Mesenchymal stem cell (in vitro differentiated cells and primary cell): Measurements from ENCODE around the gene C19orf85.

Experiments used
- DNase-seq: peaks from one replicate; pipeline ENCODE4 v3.0.0-alpha.2; 2013
- H2AFZ ChIP-seq: one replicate; pipeline ENCODE4 v1.6.1; 2013; ENCODE audit warnings: low read depth, mild to moderate bottlenecking, control low read depth, inconsistent platforms, low read length, moderate library complexity
- H2AK5ac ChIP-seq: 2 replicates; pipeline ENCODE4 v1.6.1; 2013; ENCODE audit warnings: low read length, moderate library complexity, mild to moderate bottlenecking, inconsistent platforms; ENCODE audit not compliant: severe bottlenecking
- H2BK120ac ChIP-seq: one replicate; pipeline ENCODE4 v1.6.1; 2013; ENCODE audit warnings: low read depth, mild to moderate bottlenecking, inconsistent platforms, low read length, moderate library complexity
- H2BK12ac ChIP-seq, 2 experiments: one replicate each; pipeline ENCODE4 v1.6.1; 2013; ENCODE audit warnings: inconsistent platforms in 2 of 2, low read length in 2 of 2, mild to moderate bottlenecking in 2 of 2, moderate library complexity in 2 of 2, control low read depth in 1 of 2
- H2BK15ac ChIP-seq: one replicate; pipeline ENCODE4 v1.6.1; 2013; ENCODE audit warnings: mild to moderate bottlenecking, low read depth, inconsistent platforms; ENCODE audit not compliant: poor library complexity, severe bottlenecking
- H2BK5ac ChIP-seq: 2 replicates; pipeline ENCODE4 v1.6.1; 2013; ENCODE audit warnings: low read depth, mild to moderate bottlenecking, low read length, control low read depth, inconsistent platforms; ENCODE audit not compliant: poor library complexity, severe bottlenecking
- H3K14ac ChIP-seq, 2 experiments: one replicate each; pipeline ENCODE4 v1.6.1; 2013; ENCODE audit warnings: inconsistent platforms in 2 of 2, low read length in 2 of 2, control low read depth in 1 of 2, mild to moderate bottlenecking in 1 of 2, moderate library complexity in 1 of 2
- H3K18ac ChIP-seq, 2 experiments: one replicate each; pipeline ENCODE4 v1.6.1; 2013; ENCODE audit warnings: inconsistent platforms in 2 of 2, low read length in 2 of 2, control low read depth in 1 of 2, low read depth in 1 of 2, mild to moderate bottlenecking in 1 of 2
- H3K23ac ChIP-seq, 2 experiments: one replicate each; pipeline ENCODE4 v1.6.1; 2013; ENCODE audit warnings: inconsistent platforms in 2 of 2, low read length in 2 of 2, mild to moderate bottlenecking in 2 of 2, moderate library complexity in 2 of 2, control low read depth in 1 of 2
- H3K27ac ChIP-seq: 2 replicates; pipeline ENCODE4 v1.5.1; 2013; ENCODE audit warnings: mild to moderate bottlenecking, moderate library complexity, low read length, control low read depth, inconsistent platforms; ENCODE audit not compliant: poor library complexity, severe bottlenecking
- H3K27me3 ChIP-seq, 2 experiments: 2 replicates each; pipeline versions ENCODE4 v1.6.1 to v1.7.0; 2013; ENCODE audit warnings: low read length in 2 of 2, mild to moderate bottlenecking in 2 of 2, moderate library complexity in 2 of 2, control low read depth in 1 of 2, inconsistent platforms in 1 of 2; ENCODE audit not compliant: control insufficient read depth in 1 of 2, insufficient read depth in 1 of 2
- H3K36me3 ChIP-seq, 2 experiments: 2 replicates each; pipeline versions ENCODE4 v1.6.1 to v1.7.0; 2013; ENCODE audit warnings: low read length in 2 of 2, control low read depth in 1 of 2, inconsistent platforms in 1 of 2, low read depth in 1 of 2, mild to moderate bottlenecking in 1 of 2; ENCODE audit not compliant: insufficient read depth in 2 of 2, control insufficient read depth in 1 of 2
- H3K4ac ChIP-seq, 2 experiments: one replicate each; pipeline ENCODE4 v1.6.1; 2013; ENCODE audit warnings: inconsistent platforms in 2 of 2, low read length in 2 of 2, mild to moderate bottlenecking in 2 of 2, moderate library complexity in 2 of 2, control low read depth in 1 of 2, low read depth in 1 of 2
- H3K4me1 ChIP-seq: 2 replicates; pipeline ENCODE4 v1.6.1; 2013; ENCODE audit warnings: low read depth, low read length, control low read depth; ENCODE audit not compliant: control insufficient read depth, insufficient read depth
- H3K4me2 ChIP-seq: 2 replicates; pipeline ENCODE4 v1.6.1; 2013; ENCODE audit warnings: low read length, mild to moderate bottlenecking, inconsistent platforms; ENCODE audit not compliant: poor library complexity, severe bottlenecking
- H3K4me3 ChIP-seq, 2 experiments: 2 replicates each; pipeline versions ENCODE4 v1.5.1 to v1.7.0; 2013; ENCODE audit warnings: low read length in 2 of 2, mild to moderate bottlenecking in 2 of 2, control low read depth in 1 of 2, low read depth in 1 of 2; ENCODE audit not compliant: insufficient read depth in 1 of 2
- H3K79me1 ChIP-seq: replicated peaks from 2 replicates; pipeline ENCODE4 v1.6.1; 2013; ENCODE audit warnings: mild to moderate bottlenecking, control low read depth, low read length, inconsistent platforms; ENCODE audit not compliant: poor library complexity, severe bottlenecking
- H3K9ac ChIP-seq: 2 replicates; pipeline ENCODE4 v1.7.0; 2013; ENCODE audit warnings: mild to moderate bottlenecking, low read length, moderate library complexity
- H3K9me3 ChIP-seq: 2 replicates; pipeline ENCODE4 v1.7.0; 2013; ENCODE audit warnings: mild to moderate bottlenecking, low read length; ENCODE audit not compliant: control insufficient read depth
- H4K8ac ChIP-seq: one replicate; pipeline ENCODE4 v1.6.1; 2013; ENCODE audit warnings: inconsistent platforms, mild to moderate bottlenecking, low read length, moderate library complexity
- H4K91ac ChIP-seq: one replicate; pipeline ENCODE4 v1.6.1; 2013; ENCODE audit warnings: mild to moderate bottlenecking, low read length, inconsistent platforms
- WGBS: methylation state at CpG from one replicate; pipeline ENCODE4 v1.1.7; 2013; ENCODE audit warnings: mixed read lengths; 5-methylcytosine and 5-hydroxymethylcytosine counted together

C19orf85 gene

DNA sequence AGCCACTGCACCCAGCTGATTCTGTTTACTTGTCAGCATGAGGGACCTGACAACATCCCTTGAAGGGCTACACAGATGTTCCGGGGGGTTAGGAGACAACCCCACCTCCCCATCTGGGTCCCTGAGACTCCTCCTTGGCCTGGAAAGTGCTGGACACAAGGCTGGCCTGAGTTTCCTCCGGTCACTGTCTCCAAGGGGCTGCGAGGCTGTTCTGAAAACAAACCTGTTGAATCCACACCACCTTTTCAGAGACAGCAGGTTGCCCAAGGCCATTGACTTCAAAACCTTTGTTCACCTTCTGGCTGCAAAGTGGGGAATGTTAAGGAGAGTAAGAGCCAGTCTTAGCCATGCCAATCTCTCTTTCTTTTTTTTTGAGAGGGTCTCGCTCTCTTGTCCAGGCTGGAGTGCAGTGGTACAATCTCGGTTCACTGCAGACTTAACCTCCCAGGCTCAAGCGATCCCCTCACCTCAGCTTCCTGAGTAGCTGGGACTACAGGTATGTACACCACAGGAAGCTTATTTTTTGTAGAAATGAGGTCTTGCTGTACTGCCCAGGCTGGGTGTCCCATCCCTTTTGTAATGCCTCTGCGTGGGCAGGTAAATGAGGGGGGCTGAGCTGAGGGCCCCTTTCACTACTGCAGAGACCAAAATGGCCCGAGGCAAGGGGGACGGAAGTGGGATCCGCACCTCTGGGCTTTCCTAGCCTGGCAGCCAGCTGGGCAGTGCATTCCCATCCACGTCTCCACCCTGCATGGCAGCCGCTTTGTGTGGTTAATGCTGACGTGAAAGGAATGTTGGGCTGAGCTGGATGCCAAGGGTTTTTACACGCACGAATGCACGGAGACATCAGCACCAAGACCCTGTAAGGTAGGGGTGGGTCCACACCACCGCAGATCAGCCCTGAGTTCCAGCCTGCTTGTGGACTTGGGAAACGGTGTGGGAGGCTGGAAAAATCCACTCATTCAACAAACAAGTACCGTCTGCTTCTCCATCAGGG is 10.0 kb upstream of the C19orf85 start:
- Histone ChIP-seq H3K18ac (no peak overlapping the region), H3K14ac (no peak overlapping the region), H2AFZ (no peak overlapping the region), H3K79me1 (peaks cover 10% of the 10 kb centered on the region), H3K4me3 (peak overlapping the region in 1 of 2 experiments; percentile 16), H3K4me1 (peaks cover 54% of the 10 kb centered on the region), H3K4me2 (peak overlapping the region; percentile 8), H2BK5ac (peak overlapping the region; percentile 97), H3K27me3 (no peaks in the 10 kb centered on the region), H3K9me3 (no peaks in the 10 kb centered on the region), H3K4ac (no peak overlapping the region), H2BK15ac (no peak overlapping the region), H4K91ac (peak overlapping the region; percentile 57), H2BK12ac (peak overlapping the region; percentile 15 to 61), H3K27ac (peak overlapping the region; percentile 96), H3K36me3 (peaks cover 0 to 10% of the 10 kb centered on the region in 2 experiments), H4K8ac (no peak overlapping the region), H3K9ac (peak overlapping the region; percentile 71), H2BK120ac (no peak overlapping the region), H2AK5ac (peak overlapping the region; percentile 100), H3K23ac (no peak overlapping the region)
- DNase-seq = no peak
- WGBS = 88% methylated on average over 19 of the region's 19 CpGs

DNA sequence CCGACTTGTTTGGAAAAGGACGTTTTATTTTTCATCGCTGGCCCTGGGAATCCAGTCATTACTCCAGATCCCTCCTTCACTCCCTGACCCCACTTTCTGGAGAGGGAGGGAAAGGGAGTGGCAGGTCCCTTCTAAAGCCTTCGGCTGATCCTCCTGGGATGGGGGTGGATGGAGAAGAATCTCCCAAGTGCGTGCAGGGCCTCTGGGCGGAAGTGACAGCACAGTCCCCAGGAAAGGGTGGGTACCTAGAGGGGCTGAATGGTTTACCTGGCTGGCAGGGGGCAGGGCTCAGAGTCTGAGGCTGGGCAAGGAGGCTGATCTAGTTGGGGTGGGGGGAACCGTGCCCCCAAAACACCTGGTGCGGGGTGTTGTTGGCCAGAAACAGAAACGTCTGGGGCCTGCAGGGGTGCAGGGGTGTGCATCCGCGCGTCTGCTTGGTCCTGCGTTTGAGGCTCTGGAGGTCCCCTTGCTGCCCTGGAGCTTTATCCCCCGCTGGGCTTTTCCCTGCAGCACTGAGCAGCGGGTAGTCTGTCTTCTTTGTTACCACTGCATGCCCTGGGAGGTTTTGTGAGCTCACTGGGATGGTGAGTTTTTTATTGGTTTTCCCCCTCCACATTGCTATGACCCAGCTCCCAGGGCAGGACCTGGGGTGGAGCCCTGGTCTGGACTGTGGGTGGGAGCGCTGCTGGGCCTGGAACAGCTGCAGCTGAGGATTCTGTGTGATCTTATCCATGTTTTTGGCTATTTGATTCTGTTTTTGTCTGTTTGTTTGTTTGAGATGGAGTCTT is 8.9 kb upstream of the C19orf85 start:
- Histone ChIP-seq H3K27me3 (no peaks in the 10 kb centered on the region), H2BK15ac (no peak overlapping the region), H3K18ac (no peak overlapping the region), H3K9me3 (no peaks in the 10 kb centered on the region), H2BK12ac (no peak overlapping the region), H3K79me1 (peaks cover 5% of the 10 kb centered on the region), H3K4me2 (peak overlapping the region; percentile 44), H2AK5ac (peak overlapping the region; percentile 98), H3K36me3 (peaks cover 0 to 5% of the 10 kb centered on the region in 2 experiments), H3K4ac (peak overlapping the region; percentile 17 to 19), H2BK120ac (no peak overlapping the region), H3K9ac (peak overlapping the region; percentile 71), H3K4me3 (peak overlapping the region in 1 of 2 experiments; percentile 44), H3K23ac (no peak overlapping the region), H2AFZ (no peak overlapping the region), H4K91ac (no peak overlapping the region), H3K27ac (peak overlapping the region; percentile 96), H3K4me1 (peaks cover 43% of the 10 kb centered on the region), H2BK5ac (peak overlapping the region; percentile 74), H3K14ac (no peak overlapping the region), H4K8ac (peak overlapping the region; percentile 14)
- no peak for DNase-seq
- 64% methylated on average over 13 of the region's 16 CpGs for WGBS

DNA sequence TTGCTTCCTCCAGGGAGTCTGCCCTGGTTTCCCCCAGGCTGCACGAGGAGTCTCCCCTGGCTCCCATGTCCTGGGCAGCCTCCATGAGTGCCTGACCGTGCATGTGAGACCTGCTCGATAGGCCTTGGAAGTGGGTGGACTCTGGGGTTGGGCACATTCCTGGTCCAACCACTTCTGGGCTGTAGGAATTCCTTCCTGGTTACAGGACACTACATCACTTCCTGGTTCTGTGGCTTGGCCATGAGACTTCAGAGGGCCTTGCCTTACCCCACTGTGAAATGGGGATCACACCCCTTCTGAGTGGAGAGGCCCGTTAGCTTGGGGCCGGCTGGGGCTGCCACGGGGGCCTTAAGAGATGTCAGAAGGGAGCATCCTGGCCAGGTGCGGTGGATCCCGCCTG is 7.9 kb upstream of the C19orf85 start:
- Histone ChIP-seq H3K9ac (peak overlapping the region; percentile 71), H2BK15ac (no peak overlapping the region)
- WGBS = 84% methylated on average over 8 of the region's 8 CpGs

DNA sequence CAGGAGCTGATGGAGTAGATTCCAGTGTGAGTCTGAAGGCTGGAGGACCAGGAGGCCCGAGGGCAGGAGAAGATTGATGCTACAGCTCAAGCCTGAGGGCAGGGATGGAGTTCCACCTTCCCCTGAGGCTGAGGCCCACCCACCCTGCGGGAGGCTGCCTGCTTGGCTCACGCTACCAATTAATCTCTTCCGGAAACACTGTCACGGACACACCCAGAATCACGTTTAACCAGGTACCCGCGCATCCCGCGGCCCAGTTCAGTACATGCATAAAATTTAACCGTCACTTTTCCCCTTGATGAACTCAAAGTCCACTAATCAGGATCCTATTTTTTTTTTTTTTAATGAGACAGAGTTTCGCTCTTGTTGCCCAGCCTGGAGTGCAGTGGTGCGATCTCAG is 6.7 kb upstream of the C19orf85 start:
- H2BK12ac ChIP-seq = no peak overlapping the region
- peaks cover 44% of the 10 kb centered on the region for H3K4me1 ChIP-seq
- no peak overlapping the region for H2AFZ ChIP-seq
- WGBS = 97% methylated on average over 13 of the region's 13 CpGs
- no peak overlapping the region for H3K14ac ChIP-seq
- no peak overlapping the region for H3K4me3 ChIP-seq
- no peak for DNase-seq
- H4K8ac ChIP-seq = no peak overlapping the region
- H2BK5ac ChIP-seq = no peak overlapping the region
- no peak overlapping the region for H3K23ac ChIP-seq
- H3K4ac ChIP-seq = no peak overlapping the region
- no peaks in the 10 kb centered on the region for H3K36me3 ChIP-seq
- H2AK5ac ChIP-seq = peak overlapping the region; percentile 54
- no peak overlapping the region for H2BK120ac ChIP-seq
- H3K18ac ChIP-seq = no peak overlapping the region
- H3K27ac ChIP-seq = no peak overlapping the region
- H4K91ac ChIP-seq = no peak overlapping the region
- no peaks in the 10 kb centered on the region for H3K9me3 ChIP-seq
- no peaks in the 10 kb centered on the region for H3K27me3 ChIP-seq
- no peak overlapping the region for H3K4me2 ChIP-seq
- H3K79me1 ChIP-seq = no peaks in the 10 kb centered on the region
- H3K9ac ChIP-seq = no peak overlapping the region
- no peak overlapping the region for H2BK15ac ChIP-seq

More for the DNA sequence above, 7.9 kb upstream of the C19orf85 start:
- DNase-seq = no peak
- Histone ChIP-seq H3K4me3 (no peak overlapping the region), H3K79me1 (no peaks in the 10 kb centered on the region), H4K91ac (no peak overlapping the region), H3K14ac (no peak overlapping the region), H2AK5ac (no peak overlapping the region), H4K8ac (no peak overlapping the region), H2BK120ac (no peak overlapping the region), H3K36me3 (no peaks in the 10 kb centered on the region), H2BK12ac (no peak overlapping the region), H3K27ac (no peak overlapping the region), H3K4me1 (peaks cover 44% of the 10 kb centered on the region), H3K23ac (no peak overlapping the region), H3K27me3 (no peaks in the 10 kb centered on the region), H2AFZ (no peak overlapping the region), H2BK5ac (no peak overlapping the region), H3K4me2 (no peak overlapping the region), H3K9me3 (no peaks in the 10 kb centered on the region), H3K18ac (no peak overlapping the region), H3K4ac (no peak overlapping the region)
